RPMI7951 (cell line): ENCODE measurements around the gene STK11IP. TPM values are rescaled to one million over a fixed set of nuclear protein-coding genes. Genes with fewer than 3 reads are reported as not detected.
A peak's percentile ranks its signal among the peaks of the same experiment; 100 is the strongest.

ENCODE experiments used
- DNase-seq: peaks from one replicate; pipeline ENCODE4 v3.0.0-alpha.2; 2012; ENCODE audit warnings: low read depth
- total RNA-seq: library from RNA; depleted of rRNA; stranded (reverse); fragments of >200 nt; shearing (Covaris generic); gene quantifications from 2 replicates; pipeline ENCODE4 v1.2.3, GENCODE V29; 2014

Gene STK11IP
- total RNA-seq, 1 experiment from 2014 or later = 20.7 TPM

GRCh38 chr2:219615036-219615435 lies 17.4 kb downstream of the STK11IP start:
- DNase-seq = no peak

GRCh38 chr2:219615894-219616293 lies 18.2 kb downstream of the STK11IP start:
- no peak for DNase-seq

- no peak for DNase-seq
These were observed 18.9 kb downstream of the STK11IP start for GRCh38 chr2:219616550-219616949.

GRCh38 chr2:219618733-219619122 lies 21.1 kb downstream of the STK11IP start:
- DNase-seq = no peak

- DNase-seq = no peak
These were observed 21.6 kb downstream of the STK11IP start for GRCh38 chr2:219619235-219619634.

- DNase-seq = no peak
These were observed 22.9 kb downstream of the STK11IP start for GRCh38 chr2:219620546-219620945.

- no peak for DNase-seq
These were observed 24.3 kb downstream of the STK11IP start for GRCh38 chr2:219621935-219622334.

GRCh38 chr2:219622472-219622871 lies 24.8 kb downstream of the STK11IP start:
- no peak for DNase-seq

GRCh38 chr2:219624565-219624964 lies 26.9 kb downstream of the STK11IP start:
- DNase-seq = no peak

- DNase-seq = no peak
These were observed 27.5 kb downstream of the STK11IP start for GRCh38 chr2:219625179-219625578.

GRCh38 chr2:219626540-219626939 lies 28.9 kb downstream of the STK11IP start:
- no peak for DNase-seq

- DNase-seq = peak; percentile 53
These were observed 29.7 kb downstream of the STK11IP start, which contains the start of gene SLC4A3 for GRCh38 chr2:219627103-219628100. Gene SLC4A3, plus strand, starts transcription at chr2:219627630. Its CDS starts 363 bp downstream, at chr2:219627993.

- DNase-seq = no peak
These were observed 30.8 kb downstream of the STK11IP start for GRCh38 chr2:219628235-219628985.

GRCh38 chr2:219628986-219629901 lies 31.6 kb downstream of the STK11IP start:
- DNase-seq = no peak

GRCh38 chr2:219629976-219630695 lies 32.5 kb downstream of the STK11IP start:
- no peak for DNase-seq

- no peak for DNase-seq
These were observed 33.2 kb downstream of the STK11IP start for GRCh38 chr2:219630770-219631405.

- DNase-seq = no peak
These were observed 33.8 kb downstream of the STK11IP start for GRCh38 chr2:219631406-219631891.

- no peak for DNase-seq
These were observed 34.5 kb downstream of the STK11IP start for GRCh38 chr2:219631904-219632759.

GRCh38 chr2:219632760-219633105 lies 35.1 kb downstream of the STK11IP start:
- DNase-seq = no peak
